PC-9 (cell line): ENCODE measurements around the gene HAND1. TPM values are rescaled to one million over a fixed set of nuclear protein-coding genes. Genes with fewer than 3 reads are reported as not detected.
A peak's percentile ranks its signal among the peaks of the same experiment; 100 is the strongest.

Experiments
- BruUV-seq: library from RNA; stranded (reverse); fragments of 400-500 nt; replicated peaks from 2 replicates; lab custom pipeline; 2021; lab: Mats Ljungman, UMichigan
- CTCF ChIA-PET: fragments of 300-600 bp; sonication (Branson Sonifier 250); formaldehyde crosslinking; loops from one replicate; lab custom pipeline; 2022; ENCODE audit warnings: antibody characterized with exemption; lab: Charles Lee
- POLR2A ChIA-PET: fragments of 300-600 bp; sonication (Branson Sonifier 250); formaldehyde crosslinking; loops from one replicate; lab custom pipeline; 2022; ENCODE audit warnings: antibody characterized with exemption; ENCODE audit not compliant: unreplicated experiment; lab: Charles Lee
- DNase-seq, 2 experiments: peaks; one replicate each; pipeline versions ENCODE4 v3.0.0 to v3.0.0-alpha.2; 2015 to 2022; ENCODE audit warnings: mixed read lengths in 1 of 2
- H2AFZ ChIP-seq: fragments of 200-600 bp; sonication (generic); 2 replicates; pipeline ENCODE4 v1.8.1; 2017; ENCODE audit warnings: antibody characterized with exemption
- H3F3A ChIP-seq: fragments of 200-600 bp; sonication (generic); 2 replicates; pipeline ENCODE4 v1.8.1; 2017; ENCODE audit warnings: antibody characterized with exemption, mild to moderate bottlenecking, low read depth; ENCODE audit not compliant: insufficient read depth
- H3K27ac ChIP-seq: fragments of 200-600 bp; sonication (generic); 2 replicates; pipeline ENCODE4 v1.6.1; 2016; ENCODE audit warnings: mixed run types
- H3K27me3 ChIP-seq: fragments of 200-600 bp; sonication (generic); 2 replicates; pipeline ENCODE4 v1.6.1; 2016; ENCODE audit warnings: low read depth, mixed run types; ENCODE audit not compliant: insufficient read depth
- H3K36me3 ChIP-seq: fragments of 200-600 bp; sonication (generic); 2 replicates; pipeline ENCODE4 v1.6.1; 2016; ENCODE audit warnings: low read depth, mixed run types
- H3K4me1 ChIP-seq: fragments of 200-600 bp; sonication (generic); replicated peaks from 2 replicates; pipeline ENCODE4 v1.6.1; 2016; ENCODE audit warnings: mixed run types; ENCODE audit not compliant: insufficient read depth
- H3K4me2 ChIP-seq: fragments of 200-600 bp; sonication (generic); 2 replicates; pipeline ENCODE4 v1.6.1; 2017; ENCODE audit warnings: mixed run types
- H3K4me3 ChIP-seq: fragments of 200-600 bp; sonication (generic); 2 replicates; pipeline ENCODE4 v1.6.1; 2016; ENCODE audit warnings: mixed run types
- H3K79me2 ChIP-seq: fragments of 200-600 bp; sonication (generic); 2 replicates; pipeline ENCODE4 v1.6.1; 2017; ENCODE audit warnings: low read depth, mixed run types
- H3K9me2 ChIP-seq: fragments of 200-600 bp; sonication (generic); 2 replicates; pipeline ENCODE4 v1.8.1; 2017; ENCODE audit warnings: mild to moderate bottlenecking; ENCODE audit not compliant: insufficient read depth
- H3K9me3 ChIP-seq: fragments of 200-600 bp; sonication (generic); 2 replicates; pipeline ENCODE4 v1.8.1; 2016; ENCODE audit warnings: low read depth; ENCODE audit not compliant: insufficient read depth
- H4K20me1 ChIP-seq: fragments of 200-600 bp; sonication (generic); 2 replicates; pipeline ENCODE4 v1.8.1; 2017; ENCODE audit not compliant: insufficient read depth
- EZH2 ChIP-seq: fragments of 200-600 bp; sonication (generic); IDR thresholded peaks from 2 replicates; pipeline ENCODE4 v1.8.0; 2017; ENCODE audit warnings: antibody characterized with exemption, low read depth
- intact Hi-C: fragments of 100-400 bp; cut with micrococcal nuclease; formaldehyde crosslinking; loops from one replicate; pipeline ENCODE4 v1.10.0; 2022; ENCODE audit not compliant: unreplicated experiment
- total RNA-seq: library from RNA; stranded (reverse); gene quantifications from 2 replicates; pipeline ENCODE4 v1.2.3, GENCODE V29; 2021
- TF ChIP-seq, protein P1 (sequence below): fragments of 200-600 bp; sonication (generic); conservative IDR thresholded peaks from 2 replicates; pipeline ENCODE4 v1.6.1; 2017; ENCODE audit warnings: mixed run types, antibody characterized with exemption, mild to moderate bottlenecking, moderate library complexity

HAND1 gene
- total RNA-seq, 1 experiment from 2014 or later = not detected

DNA sequence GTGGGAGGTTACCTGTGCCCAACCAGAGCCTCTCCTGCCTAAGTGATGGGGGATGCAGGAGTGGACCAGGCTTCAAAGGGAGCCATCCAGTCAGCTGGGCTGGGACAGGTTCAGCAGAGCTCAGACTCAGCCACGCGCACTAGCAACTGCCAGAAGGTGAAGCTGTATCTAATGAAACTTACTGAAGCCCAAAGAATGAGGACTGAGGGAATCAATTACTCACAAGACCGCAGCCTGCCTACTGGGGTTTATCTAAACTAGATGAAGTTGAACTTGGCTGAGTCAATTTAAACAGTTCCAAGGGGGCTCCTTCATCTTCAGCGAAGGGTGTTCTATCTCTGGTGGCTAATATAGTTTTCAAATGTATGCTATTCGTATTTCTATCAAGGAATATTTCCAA, 11.4 kb downstream of the HAND1 start:
- H3K27me3 ChIP-seq = no peaks in the 10 kb centered on the region
- intact Hi-C loops = loop anchor here (1.0 to 2.0 kb wide), 3 partner anchors 144 to 492 kb away; no protein-coding TSS in a partner anchor
- H2AFZ ChIP-seq = no peak overlapping the region
- DNase-seq = no peak
- H3K79me2 ChIP-seq = no peaks in the 10 kb centered on the region
- no peak overlapping the region for H3K27ac ChIP-seq
- H3K4me2 ChIP-seq = no peak overlapping the region
- no peaks in the 10 kb centered on the region for H3K9me3 ChIP-seq
- ChIA-PET POLR2A (no interaction called here), CTCF (interaction anchor here (0.9 to 1.1 kb wide), 3 partner anchors 142 to 394 kb away, joined by 3 read pairs; no protein-coding TSS in a partner anchor)
- H4K20me1 ChIP-seq = no peaks in the 10 kb centered on the region
- H3K4me3 ChIP-seq = no peak overlapping the region
- TF ChIP-seq, protein P1, sequence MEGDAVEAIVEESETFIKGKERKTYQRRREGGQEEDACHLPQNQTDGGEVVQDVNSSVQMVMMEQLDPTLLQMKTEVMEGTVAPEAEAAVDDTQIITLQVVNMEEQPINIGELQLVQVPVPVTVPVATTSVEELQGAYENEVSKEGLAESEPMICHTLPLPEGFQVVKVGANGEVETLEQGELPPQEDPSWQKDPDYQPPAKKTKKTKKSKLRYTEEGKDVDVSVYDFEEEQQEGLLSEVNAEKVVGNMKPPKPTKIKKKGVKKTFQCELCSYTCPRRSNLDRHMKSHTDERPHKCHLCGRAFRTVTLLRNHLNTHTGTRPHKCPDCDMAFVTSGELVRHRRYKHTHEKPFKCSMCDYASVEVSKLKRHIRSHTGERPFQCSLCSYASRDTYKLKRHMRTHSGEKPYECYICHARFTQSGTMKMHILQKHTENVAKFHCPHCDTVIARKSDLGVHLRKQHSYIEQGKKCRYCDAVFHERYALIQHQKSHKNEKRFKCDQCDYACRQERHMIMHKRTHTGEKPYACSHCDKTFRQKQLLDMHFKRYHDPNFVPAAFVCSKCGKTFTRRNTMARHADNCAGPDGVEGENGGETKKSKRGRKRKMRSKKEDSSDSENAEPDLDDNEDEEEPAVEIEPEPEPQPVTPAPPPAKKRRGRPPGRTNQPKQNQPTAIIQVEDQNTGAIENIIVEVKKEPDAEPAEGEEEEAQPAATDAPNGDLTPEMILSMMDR = no peak
- TF ChIP-seq EZH2 = no peak
- BruUV-seq = no TSS peak
- H3K36me3 ChIP-seq = no peaks in the 10 kb centered on the region
- no peaks in the 10 kb centered on the region for H3K9me2 ChIP-seq
- H3F3A ChIP-seq = peaks cover 6% of the 10 kb centered on the region; the same call in 1 of the 2 replicates
- peaks cover 23% of the 10 kb centered on the region for H3K4me1 ChIP-seq

DNA sequence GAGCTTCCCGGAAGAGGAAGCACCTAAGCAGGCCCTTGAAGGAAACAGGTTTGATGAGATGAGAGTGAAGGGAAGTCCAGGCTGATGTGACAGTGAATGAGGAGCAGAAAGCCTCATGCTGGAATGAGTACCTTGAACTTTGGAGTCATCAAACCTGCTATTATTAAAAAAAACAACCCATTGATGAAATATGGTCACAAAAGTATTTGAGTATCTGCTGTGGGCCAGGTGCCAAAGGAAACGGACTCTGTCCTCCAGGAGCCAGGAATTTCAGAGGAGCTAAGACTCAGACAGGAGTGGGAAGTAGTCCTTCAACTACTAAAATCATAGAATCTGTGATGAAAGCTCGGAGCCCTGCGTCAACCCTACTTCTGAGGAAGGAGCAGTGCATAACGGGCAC, 11.9 kb downstream of the HAND1 start:
- peaks cover 23% of the 10 kb centered on the region for H3K4me1 ChIP-seq
- no peaks in the 10 kb centered on the region for H3K79me2 ChIP-seq
- intact Hi-C loops = loop anchor here (2.0 kb wide), 1 partner anchor 491 kb away; no protein-coding TSS in a partner anchor
- DNase-seq = no peak
- no peaks in the 10 kb centered on the region for H3K27me3 ChIP-seq
- no peak overlapping the region for H3K4me3 ChIP-seq
- H3K36me3 ChIP-seq = no peaks in the 10 kb centered on the region
- H3K4me2 ChIP-seq = no peak overlapping the region
- H3K9me2 ChIP-seq = no peaks in the 10 kb centered on the region
- TF ChIP-seq EZH2 = no peak
- TF ChIP-seq, protein P1 = no peak
- H2AFZ ChIP-seq = no peak overlapping the region
- H3F3A ChIP-seq = peaks cover 10% of the 10 kb centered on the region; the same call in 1 of the 2 replicates
- no TSS peak for BruUV-seq
- no peak overlapping the region for H3K27ac ChIP-seq
- H4K20me1 ChIP-seq = no peaks in the 10 kb centered on the region
- POLR2A ChIA-PET = interaction anchor here (0.6 kb wide), 1 partner anchor 284 kb away, joined by 3 read pairs; no protein-coding TSS in a partner anchor
- CTCF ChIA-PET = interaction anchor here (1.1 kb wide), 2 partner anchors 142 to 145 kb away, joined by 3 read pairs; no protein-coding TSS in a partner anchor
- no peaks in the 10 kb centered on the region for H3K9me3 ChIP-seq

DNA sequence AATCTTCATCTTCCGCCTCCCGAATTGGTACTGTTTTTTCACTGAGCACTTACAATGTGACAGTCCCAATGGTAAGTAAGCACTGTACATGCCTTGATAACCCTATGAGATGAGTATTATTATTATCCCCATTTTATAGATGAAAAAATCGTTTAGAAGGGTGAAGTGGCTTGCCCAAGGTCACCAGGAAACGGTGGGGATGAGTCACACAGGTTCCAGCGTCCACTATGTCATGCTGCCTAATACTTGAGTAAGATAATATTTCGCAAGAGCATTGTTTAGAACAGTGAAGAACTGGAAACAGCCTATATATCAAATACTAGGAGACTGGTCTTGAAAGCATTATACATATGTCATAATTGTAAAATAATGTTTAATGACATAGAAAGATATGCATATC, 12.9 kb downstream of the HAND1 start:
- POLR2A ChIA-PET = no interaction called here
- CTCF ChIA-PET = no interaction called here
- Histone ChIP-seq H3K27me3 (no peaks in the 10 kb centered on the region), H3K36me3 (no peaks in the 10 kb centered on the region), H3K4me3 (no peak overlapping the region), H3F3A (peaks cover 8% of the 10 kb centered on the region; the same call in 1 of the 2 replicates), H2AFZ (no peak overlapping the region), H3K9me2 (no peaks in the 10 kb centered on the region), H3K4me1 (peaks cover 23% of the 10 kb centered on the region), H3K4me2 (no peak overlapping the region), H3K79me2 (no peaks in the 10 kb centered on the region), H3K27ac (no peak overlapping the region), H3K9me3 (no peaks in the 10 kb centered on the region), H4K20me1 (no peaks in the 10 kb centered on the region)
- TF ChIP-seq, protein P1 = no peak
- TF ChIP-seq EZH2 = no peak
- no TSS peak for BruUV-seq
- peak; percentile 39 to 86 for DNase-seq
- intact Hi-C loops = no loop called here
